ENCODE measurements around the gene KRT84.

The KRT84 gene

GRCh38 chr12:52401926-52402325, 16.5 kb upstream of the KRT84 start:
- DNase-seq, result no peak
- Mint-ChIP-seq H3K36me3 (ENCODE audit: low read depth) (no peaks in the 10 kb centered on the region), H3K27me3 (no peaks in the 10 kb centered on the region), H3K4me3 (no peak overlapping the region), H3K4me1 (ENCODE audit: low read depth) (no peaks in the 10 kb centered on the region), H3K9me3 (no peaks in the 10 kb centered on the region), H3K27ac (no peak overlapping the region)

- no peaks in the 10 kb centered on the region for H3K36me3 Mint-ChIP-seq (ENCODE audit: low read depth)
- no peaks in the 10 kb centered on the region for H3K4me1 Mint-ChIP-seq (ENCODE audit: low read depth)
- no peak overlapping the region for H3K27ac Mint-ChIP-seq
- H3K27me3 Mint-ChIP-seq, result no peaks in the 10 kb centered on the region
- H3K9me3 Mint-ChIP-seq, result no peaks in the 10 kb centered on the region
- H3K4me3 Mint-ChIP-seq, result no peak overlapping the region
- no peak for DNase-seq
Measured at GRCh38 chr12:52401526-52401925, 16.1 kb upstream of the KRT84 start.

GRCh38 chr12:52400906-52401305, 15.5 kb upstream of the KRT84 start:
- H3K27ac Mint-ChIP-seq, result no peak overlapping the region
- no peaks in the 10 kb centered on the region for H3K9me3 Mint-ChIP-seq
- no peaks in the 10 kb centered on the region for H3K4me1 Mint-ChIP-seq (ENCODE audit: low read depth)
- no peaks in the 10 kb centered on the region for H3K27me3 Mint-ChIP-seq
- H3K4me3 Mint-ChIP-seq, result no peak overlapping the region
- no peak for DNase-seq
- H3K36me3 Mint-ChIP-seq (ENCODE audit: low read depth), result no peaks in the 10 kb centered on the region

- Mint-ChIP-seq H3K4me1 (ENCODE audit: low read depth) (no peaks in the 10 kb centered on the region), H3K27me3 (peaks cover 5% of the 10 kb centered on the region), H3K27ac (no peak overlapping the region), H3K36me3 (ENCODE audit: low read depth) (no peaks in the 10 kb centered on the region), H3K4me3 (no peak overlapping the region), H3K9me3 (no peaks in the 10 kb centered on the region)
- no peak for DNase-seq
Measured at GRCh38 chr12:52399756-52400155, 14.3 kb upstream of the KRT84 start.

- DNase-seq, result no peak
- Mint-ChIP-seq H3K36me3 (ENCODE audit: low read depth) (no peaks in the 10 kb centered on the region), H3K4me1 (ENCODE audit: low read depth) (no peaks in the 10 kb centered on the region), H3K4me3 (no peak overlapping the region), H3K27me3 (peaks cover 5% of the 10 kb centered on the region), H3K9me3 (no peaks in the 10 kb centered on the region), H3K27ac (no peak overlapping the region)
Measured at GRCh38 chr12:52398176-52398575, 12.7 kb upstream of the KRT84 start.

- Mint-ChIP-seq H3K36me3 (ENCODE audit: low read depth) (no peaks in the 10 kb centered on the region), H3K4me1 (ENCODE audit: low read depth) (no peaks in the 10 kb centered on the region), H3K9me3 (no peaks in the 10 kb centered on the region), H3K27me3 (peaks cover 5% of the 10 kb centered on the region), H3K4me3 (no peak overlapping the region), H3K27ac (no peak overlapping the region)
- no peak for DNase-seq
Measured at GRCh38 chr12:52396656-52397055, 11.2 kb upstream of the KRT84 start.

- Mint-ChIP-seq H3K4me1 (ENCODE audit: low read depth) (no peaks in the 10 kb centered on the region), H3K36me3 (ENCODE audit: low read depth) (no peaks in the 10 kb centered on the region), H3K9me3 (no peaks in the 10 kb centered on the region), H3K4me3 (no peak overlapping the region), H3K27ac (no peak overlapping the region), H3K27me3 (peaks cover 5% of the 10 kb centered on the region)
- no peak for DNase-seq
Measured at GRCh38 chr12:52395761-52396434, 10.4 kb upstream of the KRT84 start.

- Mint-ChIP-seq H3K27ac (no peak overlapping the region), H3K4me3 (no peak overlapping the region), H3K4me1 (ENCODE audit: low read depth) (no peaks in the 10 kb centered on the region), H3K9me3 (no peaks in the 10 kb centered on the region), H3K27me3 (peaks cover 5% of the 10 kb centered on the region), H3K36me3 (ENCODE audit: low read depth) (no peaks in the 10 kb centered on the region)
- no peak for DNase-seq
Measured at GRCh38 chr12:52394836-52395405, 9.5 kb upstream of the KRT84 start.

- Mint-ChIP-seq H3K4me1 (ENCODE audit: low read depth) (no peaks in the 10 kb centered on the region), H3K27ac (no peak overlapping the region), H3K4me3 (no peak overlapping the region), H3K9me3 (no peaks in the 10 kb centered on the region), H3K36me3 (ENCODE audit: low read depth) (no peaks in the 10 kb centered on the region), H3K27me3 (peaks cover 12% of the 10 kb centered on the region)
- DNase-seq, result no peak
Measured at GRCh38 chr12:52392465-52393007, 7.1 kb upstream of the KRT84 start.

- no peaks in the 10 kb centered on the region for H3K4me1 Mint-ChIP-seq (ENCODE audit: low read depth)
- DNase-seq, result no peak
- no peaks in the 10 kb centered on the region for H3K36me3 Mint-ChIP-seq (ENCODE audit: low read depth)
- no peaks in the 10 kb centered on the region for H3K9me3 Mint-ChIP-seq
- H3K27me3 Mint-ChIP-seq, result peaks cover 12% of the 10 kb centered on the region
- H3K4me3 Mint-ChIP-seq, result no peak overlapping the region
- H3K27ac Mint-ChIP-seq, result no peak overlapping the region
Measured at GRCh38 chr12:52391618-52392002, 6.2 kb upstream of the KRT84 start.

- no peaks in the 10 kb centered on the region for H3K4me1 Mint-ChIP-seq (ENCODE audit: low read depth)
- H3K36me3 Mint-ChIP-seq (ENCODE audit: low read depth), result no peaks in the 10 kb centered on the region
- no peak overlapping the region for H3K27ac Mint-ChIP-seq
- no peak for DNase-seq
- H3K9me3 Mint-ChIP-seq, result no peaks in the 10 kb centered on the region
- no peak overlapping the region for H3K4me3 Mint-ChIP-seq
- peaks cover 12% of the 10 kb centered on the region for H3K27me3 Mint-ChIP-seq
Measured at GRCh38 chr12:52390739-52391617, 5.5 kb upstream of the KRT84 start.

- Mint-ChIP-seq H3K27me3 (peaks cover 7% of the 10 kb centered on the region), H3K36me3 (ENCODE audit: low read depth) (no peaks in the 10 kb centered on the region), H3K4me3 (no peak overlapping the region), H3K9me3 (no peaks in the 10 kb centered on the region), H3K4me1 (ENCODE audit: low read depth) (no peaks in the 10 kb centered on the region), H3K27ac (no peak overlapping the region)
- no peak for DNase-seq
Measured at GRCh38 chr12:52389313-52390207, 4.1 kb upstream of the KRT84 start.

- Mint-ChIP-seq H3K4me3 (no peak overlapping the region), H3K27ac (no peak overlapping the region), H3K9me3 (no peaks in the 10 kb centered on the region), H3K27me3 (peaks cover 7% of the 10 kb centered on the region), H3K4me1 (ENCODE audit: low read depth) (peaks cover 4% of the 10 kb centered on the region), H3K36me3 (ENCODE audit: low read depth) (no peaks in the 10 kb centered on the region)
- no peak for DNase-seq
Measured at GRCh38 chr12:52387859-52388258, 2.4 kb upstream of the KRT84 start.

GRCh38 chr12:52383331-52383730, 2.1 kb downstream of the KRT84 start:
- H3K4me3 Mint-ChIP-seq, result no peak overlapping the region
- peaks cover 10% of the 10 kb centered on the region for H3K4me1 Mint-ChIP-seq (ENCODE audit: low read depth)

More at GRCh38 chr12:52383331-52383730, 2.1 kb downstream of the KRT84 start:
- Mint-ChIP-seq H3K36me3 (ENCODE audit: low read depth) (no peaks in the 10 kb centered on the region), H3K27me3 (peaks cover 5% of the 10 kb centered on the region), H3K9me3 (no peaks in the 10 kb centered on the region), H3K27ac (no peak overlapping the region)
- DNase-seq, result no peak
